Measurements from ENCODE around the gene NDUFAF7. TPM values are rescaled to one million over a fixed set of nuclear protein-coding genes. Genes with fewer than 3 reads are reported as not detected.

NDUFAF7 gene
- total RNA-seq, result 10 to 100 TPM; 13.7 to 24.0 (median 19.9) TPM

GRCh38 chr2:37231241-37232130 is at the start of gene NDUFAF7, which contains the start of gene CEBPZ:
NDUFAF7 (plus strand) TSS chr2:37231658; CDS start chr2:37231706, 48 bp downstream.
CEBPZ (minus strand) TSS chr2:37231596; CDS start chr2:37231567, 29 bp downstream.
- H3K4me1 ChIP-seq, result peaks cover 29 to 31% of the 10 kb centered on the region in 2 donors
- DNase-seq (peak; percentile 86 to 90), ATAC-seq (peak; percentile 99)
- intact Hi-C loops (cut with DNase I; ENCODE audit: low total_unique reads), result loop anchor here (2.0 to 5.0 kb wide), 5 partner anchors 35 to 264 kb away; partner anchors contain the start of genes CEBPZOS, GPATCH11, HEATR5B and PRKD3
- in situ Hi-C loops (cut with MboI; ENCODE audit: low sequenced_read_pairs in 4 of 4), result no loop called here
- H3K27me3 ChIP-seq, result no peaks in the 10 kb centered on the region
- H3K27ac ChIP-seq, result peak within 1 kb of the TSS; percentile 91 to 98 (median 94)
- peak; percentile 68 to 71 for TF ChIP-seq POLR2A (IDR thresholded peaks at IDR 0.05)
- TF ChIP-seq CTCF (IDR thresholded peaks at IDR 0.05 in 4 of 5, conservative IDR thresholded peaks at IDR 0.05 in 1 of 5), result peak in 2 of 5 experiments; percentile 11 to 20
- peaks cover 0 to 24% of the 10 kb centered on the region in 2 donors for H3K36me3 ChIP-seq
- peak within 1 kb of the TSS; percentile 80 to 97 (median 87) for H3K4me3 ChIP-seq
- no peaks in the 10 kb centered on the region for H3K9me3 ChIP-seq

GRCh38 chr2:37181726-37182684 is 49.5 kb upstream of the NDUFAF7 start:
- Histone ChIP-seq H3K27ac (no peak overlapping the region), H3K4me1 (no peaks in the 10 kb centered on the region), H3K36me3 (no peaks in the 10 kb centered on the region), H3K4me3 (no peak overlapping the region), H3K27me3 (no peaks in the 10 kb centered on the region), H3K9me3 (no peaks in the 10 kb centered on the region)
- DNase-seq, result no peak
- in situ Hi-C loops (cut with MboI; ENCODE audit: low sequenced_read_pairs in 4 of 4) (no loop called here), intact Hi-C loops (cut with DNase I; ENCODE audit: low total_unique reads) (no loop called here)
- no peak for ATAC-seq
- TF ChIP-seq CTCF (IDR thresholded peaks at IDR 0.05 in 4 of 5, conservative IDR thresholded peaks at IDR 0.05 in 1 of 5), result no peak
- TF ChIP-seq POLR2A (IDR thresholded peaks at IDR 0.05), result no peak

- no peak within 1 kb of the TSS for H3K27ac ChIP-seq
- no peak within 1 kb of the TSS for H3K4me3 ChIP-seq
- H3K9me3 ChIP-seq, result no peaks in the 10 kb centered on the region
- in situ Hi-C loops (cut with MboI; ENCODE audit: low sequenced_read_pairs in 4 of 4) (no loop called here), intact Hi-C loops (cut with DNase I; ENCODE audit: low total_unique reads) (no loop called here)
- H3K4me1 ChIP-seq, result no peaks in the 10 kb centered on the region
- TF ChIP-seq CTCF (IDR thresholded peaks at IDR 0.05 in 4 of 5, conservative IDR thresholded peaks at IDR 0.05 in 1 of 5), result no peak
- no peak for TF ChIP-seq POLR2A (IDR thresholded peaks at IDR 0.05)
- DNase-seq (no peak), ATAC-seq (no peak)
- no peaks in the 10 kb centered on the region for H3K27me3 ChIP-seq
- no peaks in the 10 kb centered on the region for H3K36me3 ChIP-seq
These were observed 42.9 kb upstream of the NDUFAF7 start, which contains the start of gene SULT6B1 for GRCh38 chr2:37188570-37188969. SULT6B1 (minus strand) TSS chr2:37188670; CDS start chr2:37188640, 30 bp downstream.

GRCh38 chr2:37189452-37190153 is 41.9 kb upstream of the NDUFAF7 start:
- no peaks in the 10 kb centered on the region for H3K27me3 ChIP-seq
- no peaks in the 10 kb centered on the region for H3K36me3 ChIP-seq
- H3K4me3 ChIP-seq, result no peak overlapping the region
- no peak for TF ChIP-seq CTCF (IDR thresholded peaks at IDR 0.05 in 4 of 5, conservative IDR thresholded peaks at IDR 0.05 in 1 of 5)
- no peak for TF ChIP-seq POLR2A (IDR thresholded peaks at IDR 0.05)
- no peak overlapping the region for H3K27ac ChIP-seq
- H3K9me3 ChIP-seq, result no peaks in the 10 kb centered on the region
- in situ Hi-C loops (cut with MboI; ENCODE audit: low sequenced_read_pairs in 4 of 4), result no loop called here
- intact Hi-C loops (cut with DNase I; ENCODE audit: low total_unique reads), result no loop called here
- ATAC-seq, result no peak
- H3K4me1 ChIP-seq, result no peaks in the 10 kb centered on the region
- no peak for DNase-seq

Data from gastrocnemius medialis (tissue), 4 donors.